RPMI8226 (cell line): ENCODE measurements around the gene UPF3A.

Experiments used
- DNase-seq: peaks from one replicate; pipeline ENCODE4 v3.0.0-alpha.2; 2015

The UPF3A gene

GRCh38 chr13:114264886-114265611, 16.4 kb upstream of the UPF3A start:
- no peak for DNase-seq

GRCh38 chr13:114266241-114266640, 15.2 kb upstream of the UPF3A start:
- no peak for DNase-seq

- no peak for DNase-seq
Measured at GRCh38 chr13:114268344-114269280, 12.8 kb upstream of the UPF3A start.

- no peak for DNase-seq
Measured at GRCh38 chr13:114269281-114269770, 12.1 kb upstream of the UPF3A start.

GRCh38 chr13:114272977-114273376, 8.4 kb upstream of the UPF3A start:
- DNase-seq = no peak

GRCh38 chr13:114275304-114275703, 6.1 kb upstream of the UPF3A start:
- DNase-seq = no peak

- no peak for DNase-seq
Measured at GRCh38 chr13:114279146-114279545, 2.3 kb upstream of the UPF3A start.

GRCh38 chr13:114279758-114280355, 1.5 kb upstream of the UPF3A start:
- DNase-seq = no peak

- DNase-seq = peak; percentile 76
Measured at GRCh38 chr13:114282041-114282670, 755 bp downstream of the UPF3A start.

GRCh38 chr13:114283576-114283975, 2.2 kb downstream of the UPF3A start:
- DNase-seq = no peak

- no peak for DNase-seq
Measured at GRCh38 chr13:114284680-114285079, 3.3 kb downstream of the UPF3A start.

GRCh38 chr13:114285166-114285808, 3.9 kb downstream of the UPF3A start:
- DNase-seq = no peak

GRCh38 chr13:114286808-114287207, 5.4 kb downstream of the UPF3A start:
- no peak for DNase-seq

GRCh38 chr13:114288157-114288591, 6.8 kb downstream of the UPF3A start:
- DNase-seq = no peak

- no peak for DNase-seq
Measured at GRCh38 chr13:114296448-114296847, 15.0 kb downstream of the UPF3A start.

GRCh38 chr13:114296902-114297301, 15.5 kb downstream of the UPF3A start:
- no peak for DNase-seq

- DNase-seq = no peak
Measured at GRCh38 chr13:114298866-114299265, 17.5 kb downstream of the UPF3A start.

- DNase-seq = no peak
Measured at GRCh38 chr13:114299604-114300305, 18.4 kb downstream of the UPF3A start.

GRCh38 chr13:114303700-114304327, 22.4 kb downstream of the UPF3A start:
- no peak for DNase-seq

- DNase-seq = no peak
Measured at GRCh38 chr13:114304346-114305034, 23.1 kb downstream of the UPF3A start.

GRCh38 chr13:114309086-114309485, 27.7 kb downstream of the UPF3A start:
- DNase-seq = no peak
